OCI-LY7 (cell line): ENCODE measurements around the gene DCAF8L2. TPM values are rescaled to one million over a fixed set of nuclear protein-coding genes. Genes with fewer than 3 reads are reported as not detected.

Experiments
- BruUV-seq: library from RNA; stranded (reverse); fragments of 400-500 nt; replicated peaks from 2 replicates; lab custom pipeline; 2021; lab: Mats Ljungman, UMichigan
- CTCF ChIA-PET: fragments of 300-600 bp; sonication (Branson Sonifier 250); formaldehyde crosslinking; loops from one replicate; lab custom pipeline; 2022; ENCODE audit warnings: antibody characterized with exemption; ENCODE audit not compliant: unreplicated experiment; lab: Charles Lee
- POLR2A ChIA-PET: fragments of 300-600 bp; sonication (Branson Sonifier 250); formaldehyde crosslinking; loops from one replicate; lab custom pipeline; 2022; ENCODE audit warnings: antibody characterized with exemption; lab: Charles Lee
- DNase-seq: peaks from one replicate; pipeline ENCODE4 v3.0.0-alpha.2; 2015; ENCODE audit warnings: low spot score
- H2AFZ ChIP-seq: fragments of 200-600 bp; sonication (generic), shearing (Covaris generic); 2 replicates; pipeline ENCODE4 v1.6.1; 2014; ENCODE audit warnings: mild to moderate bottlenecking, antibody characterized with exemption, low read length, moderate library complexity
- H3K27ac ChIP-seq: fragments of 200-600 bp; sonication (generic); 2 replicates; pipeline ENCODE4 v1.5.1; 2014; ENCODE audit warnings: mixed run types, low read depth, mild to moderate bottlenecking, moderate library complexity, low read length, inconsistent platforms; ENCODE audit not compliant: poor library complexity, severe bottlenecking
- H3K36me3 ChIP-seq: fragments of 200-600 bp; sonication (generic); 2 replicates; pipeline ENCODE4 v1.6.1; 2014; ENCODE audit warnings: mild to moderate bottlenecking, antibody characterized with exemption, low read length, moderate library complexity, mixed read lengths; ENCODE audit not compliant: insufficient read depth
- H3K4me1 ChIP-seq: fragments of 200-600 bp; sonication (generic); 2 replicates; pipeline ENCODE4 v1.5.1; 2014; ENCODE audit warnings: mild to moderate bottlenecking, low read length; ENCODE audit not compliant: insufficient read depth, poor library complexity, severe bottlenecking
- H3K4me2 ChIP-seq: fragments of 200-600 bp; sonication (generic); 2 replicates; pipeline ENCODE4 v1.6.1; 2014; ENCODE audit warnings: mild to moderate bottlenecking, low read length
- H3K4me3 ChIP-seq: fragments of 200-600 bp; sonication (generic); 2 replicates; pipeline ENCODE4 v1.5.1; 2014; ENCODE audit warnings: mild to moderate bottlenecking, low read depth, low read length; ENCODE audit not compliant: poor library complexity, severe bottlenecking
- H3K79me2 ChIP-seq: fragments of 200-600 bp; sonication (generic); 2 replicates; pipeline ENCODE4 v1.6.1; 2016; ENCODE audit warnings: low read depth, mild to moderate bottlenecking, low read length, moderate library complexity, mixed read lengths; ENCODE audit not compliant: insufficient read depth
- H3K9me2 ChIP-seq: fragments of 200-600 bp; sonication (generic); 2 replicates; pipeline ENCODE4 v1.6.1; 2016; ENCODE audit warnings: mild to moderate bottlenecking, low read length, mixed read lengths; ENCODE audit not compliant: insufficient read depth
- H3K9me3 ChIP-seq: fragments of 200-600 bp; sonication (generic); 2 replicates; pipeline ENCODE4 v1.6.1; 2014; ENCODE audit warnings: mild to moderate bottlenecking, mixed run types, low read length, mixed read lengths
- H4K20me1 ChIP-seq: fragments of 200-600 bp; sonication (generic); 2 replicates; pipeline ENCODE4 v1.6.1; 2014; ENCODE audit warnings: mild to moderate bottlenecking, antibody characterized with exemption, low read length, moderate library complexity, mixed read lengths; ENCODE audit not compliant: insufficient read depth
- CTCF ChIP-seq: fragments of 200-600 bp; sonication (generic); conservative IDR thresholded peaks from 2 replicates; pipeline ENCODE4 v1.5.1; 2014; ENCODE audit warnings: mild to moderate bottlenecking, antibody characterized with exemption, low read length, moderate library complexity, mixed read lengths
- EZH2phosphoT487 ChIP-seq: fragments of 200-600 bp; sonication (generic); IDR thresholded peaks from 2 replicates; pipeline ENCODE4 v1.6.1; 2018; ENCODE audit warnings: low read depth, borderline replicate concordance, mild to moderate bottlenecking, mixed run types, antibody characterized with exemption, low read length, moderate library complexity, mixed read lengths
- intact Hi-C: fragments of 100-400 bp; cut with micrococcal nuclease; formaldehyde crosslinking; loops from one replicate; pipeline ENCODE4 v1.10.0; 2022; ENCODE audit not compliant: unreplicated experiment
- total RNA-seq, 2 experiments: library from RNA; depleted of rRNA in 1 of 2; stranded (reverse); fragments of >200 nt in 1 of 2; shearing (Covaris generic) in 1 of 2; gene quantifications; 2 replicates each; pipeline ENCODE4 v1.2.3, GENCODE V29; 2014 to 2022

The DCAF8L2 gene
- total RNA-seq, 2 experiments from 2014 or later = not detected

- no peaks in the 10 kb centered on the region for H3K4me1 ChIP-seq
- intact Hi-C loops = no loop called here
- H2AFZ ChIP-seq = no peak overlapping the region
- no TSS peak for BruUV-seq
- no peak overlapping the region for H3K27ac ChIP-seq
- no peaks in the 10 kb centered on the region for H4K20me1 ChIP-seq
- TF ChIP-seq EZH2phosphoT487 (no peak), CTCF (no peak)
- H3K4me2 ChIP-seq = no peak overlapping the region
- no peaks in the 10 kb centered on the region for H3K9me3 ChIP-seq
- no peak overlapping the region for H3K4me3 ChIP-seq
- DNase-seq = no peak
- no peaks in the 10 kb centered on the region for H3K36me3 ChIP-seq
- no peaks in the 10 kb centered on the region for H3K79me2 ChIP-seq
- CTCF ChIA-PET = no interaction called here
- POLR2A ChIA-PET = no interaction called here
- H3K9me2 ChIP-seq = no peaks in the 10 kb centered on the region
Measured at GRCh38 chrX:27622883-27623282, 32.7 kb downstream of the DCAF8L2 start.

GRCh38 chrX:27626066-27626465, 35.9 kb downstream of the DCAF8L2 start:
- H3K4me2 ChIP-seq = no peak overlapping the region
- no peak overlapping the region for H3K4me3 ChIP-seq
- no peak overlapping the region for H3K27ac ChIP-seq
- BruUV-seq = no TSS peak
- H3K4me1 ChIP-seq = no peaks in the 10 kb centered on the region
- no peak overlapping the region for H2AFZ ChIP-seq
- DNase-seq = no peak
- no peaks in the 10 kb centered on the region for H4K20me1 ChIP-seq
- TF ChIP-seq CTCF = no peak
- no peak for TF ChIP-seq EZH2phosphoT487
- CTCF ChIA-PET = no interaction called here
- no peaks in the 10 kb centered on the region for H3K36me3 ChIP-seq
- H3K9me3 ChIP-seq = no peaks in the 10 kb centered on the region
- intact Hi-C loops = no loop called here
- no peaks in the 10 kb centered on the region for H3K9me2 ChIP-seq
- POLR2A ChIA-PET = no interaction called here
- H3K79me2 ChIP-seq = no peaks in the 10 kb centered on the region

GRCh38 chrX:27633328-27633727, 43.2 kb downstream of the DCAF8L2 start:
- Histone ChIP-seq H3K9me2 (no peaks in the 10 kb centered on the region), H4K20me1 (no peaks in the 10 kb centered on the region), H2AFZ (no peak overlapping the region), H3K9me3 (no peaks in the 10 kb centered on the region), H3K4me3 (no peak overlapping the region), H3K27ac (no peak overlapping the region), H3K36me3 (no peaks in the 10 kb centered on the region), H3K4me1 (no peaks in the 10 kb centered on the region), H3K4me2 (no peak overlapping the region), H3K79me2 (no peaks in the 10 kb centered on the region)
- CTCF ChIA-PET = no interaction called here
- no TSS peak for BruUV-seq
- no peak for TF ChIP-seq CTCF
- TF ChIP-seq EZH2phosphoT487 = no peak
- intact Hi-C loops = no loop called here
- no peak for DNase-seq
- POLR2A ChIA-PET = no interaction called here
